ENCODE data around the gene EGR2.

The EGR2 gene

GRCh38 chr10:62769574-62770242 is 46.5 kb downstream of the EGR2 start:
- H3K4me2 ChIP-seq (ENCODE audit: low read depth, low read length, poor library complexity, severe bottlenecking), result no peak overlapping the region
- H3K27ac ChIP-seq (ENCODE audit: low read depth, low read length), result no peak overlapping the region
- no peaks in the 10 kb centered on the region for H3K27me3 ChIP-seq (ENCODE audit: low read length)
- no peaks in the 10 kb centered on the region for H3F3A ChIP-seq (ENCODE audit: insufficient read depth)
- no peak overlapping the region for H3K9ac ChIP-seq (ENCODE audit: low read length)
- H3K9me3 ChIP-seq (ENCODE audit: insufficient read depth, low read length), result no peaks in the 10 kb centered on the region
- H4K20me1 ChIP-seq (ENCODE audit: low read depth, low read length), result no peaks in the 10 kb centered on the region
- H3K79me2 ChIP-seq (ENCODE audit: insufficient read depth, low read length), result no peaks in the 10 kb centered on the region
- no peak overlapping the region for H2AFZ ChIP-seq (ENCODE audit: low read depth, low read length, severe bottlenecking)
- H3K36me3 ChIP-seq (ENCODE audit: low read length), result no peaks in the 10 kb centered on the region
- no peak for TF ChIP-seq EZH2phosphoT487 (conservative IDR thresholded peaks at IDR 0.05; ENCODE audit: low read length)
- TF ChIP-seq, protein P1, sequence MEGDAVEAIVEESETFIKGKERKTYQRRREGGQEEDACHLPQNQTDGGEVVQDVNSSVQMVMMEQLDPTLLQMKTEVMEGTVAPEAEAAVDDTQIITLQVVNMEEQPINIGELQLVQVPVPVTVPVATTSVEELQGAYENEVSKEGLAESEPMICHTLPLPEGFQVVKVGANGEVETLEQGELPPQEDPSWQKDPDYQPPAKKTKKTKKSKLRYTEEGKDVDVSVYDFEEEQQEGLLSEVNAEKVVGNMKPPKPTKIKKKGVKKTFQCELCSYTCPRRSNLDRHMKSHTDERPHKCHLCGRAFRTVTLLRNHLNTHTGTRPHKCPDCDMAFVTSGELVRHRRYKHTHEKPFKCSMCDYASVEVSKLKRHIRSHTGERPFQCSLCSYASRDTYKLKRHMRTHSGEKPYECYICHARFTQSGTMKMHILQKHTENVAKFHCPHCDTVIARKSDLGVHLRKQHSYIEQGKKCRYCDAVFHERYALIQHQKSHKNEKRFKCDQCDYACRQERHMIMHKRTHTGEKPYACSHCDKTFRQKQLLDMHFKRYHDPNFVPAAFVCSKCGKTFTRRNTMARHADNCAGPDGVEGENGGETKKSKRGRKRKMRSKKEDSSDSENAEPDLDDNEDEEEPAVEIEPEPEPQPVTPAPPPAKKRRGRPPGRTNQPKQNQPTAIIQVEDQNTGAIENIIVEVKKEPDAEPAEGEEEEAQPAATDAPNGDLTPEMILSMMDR (IDR thresholded peaks at IDR 0.05; ENCODE audit: insufficient read depth, low read length, poor library complexity, severe bottlenecking), result no peak
- no peaks in the 10 kb centered on the region for H3K9me2 ChIP-seq (replicated peaks; ENCODE audit: insufficient read depth, low read length)
- H3K4me3 ChIP-seq (ENCODE audit: insufficient read depth, low read length, poor library complexity, severe bottlenecking), result no peak overlapping the region

DNA sequence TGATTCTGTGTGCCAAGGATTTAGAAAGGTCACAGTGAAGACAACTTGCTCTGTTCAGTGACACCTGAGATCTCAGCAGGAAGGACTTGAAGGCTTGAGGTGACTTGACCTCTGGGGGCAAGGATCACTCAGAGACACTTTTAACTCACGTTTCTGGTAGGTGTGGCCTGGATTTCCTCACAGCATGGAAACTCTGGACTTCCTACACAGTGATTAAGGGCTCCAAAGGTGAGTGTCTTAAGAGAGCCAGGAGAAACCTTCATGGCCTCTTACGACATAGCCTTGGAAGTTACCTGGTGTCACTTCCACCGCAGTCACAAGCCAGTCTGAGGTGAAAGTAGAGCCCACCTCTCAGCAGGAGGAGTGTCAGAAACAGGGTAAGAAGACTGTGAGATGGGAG is 49.8 kb downstream of the EGR2 start:
- H3K4me3 ChIP-seq (ENCODE audit: insufficient read depth, low read length, poor library complexity, severe bottlenecking), result no peak overlapping the region
- no peaks in the 10 kb centered on the region for H3K36me3 ChIP-seq (ENCODE audit: low read length)
- H3K27me3 ChIP-seq (ENCODE audit: low read length), result no peaks in the 10 kb centered on the region
- H3K4me2 ChIP-seq (ENCODE audit: low read depth, low read length, poor library complexity, severe bottlenecking), result no peak overlapping the region
- no peaks in the 10 kb centered on the region for H3K9me3 ChIP-seq (ENCODE audit: insufficient read depth, low read length)
- H2AFZ ChIP-seq (ENCODE audit: low read depth, low read length, severe bottlenecking), result no peak overlapping the region
- H3K27ac ChIP-seq (ENCODE audit: low read depth, low read length), result no peak overlapping the region
- no peak overlapping the region for H3K9ac ChIP-seq (ENCODE audit: low read length)
- TF ChIP-seq EZH2phosphoT487 (conservative IDR thresholded peaks at IDR 0.05; ENCODE audit: low read length), result no peak
- TF ChIP-seq, protein P1 (IDR thresholded peaks at IDR 0.05; ENCODE audit: insufficient read depth, low read length, poor library complexity, severe bottlenecking), result no peak
- no peaks in the 10 kb centered on the region for H3F3A ChIP-seq (ENCODE audit: insufficient read depth)
- H3K79me2 ChIP-seq (ENCODE audit: insufficient read depth, low read length), result no peaks in the 10 kb centered on the region
- no peaks in the 10 kb centered on the region for H4K20me1 ChIP-seq (ENCODE audit: low read depth, low read length)
- no peaks in the 10 kb centered on the region for H3K9me2 ChIP-seq (replicated peaks; ENCODE audit: insufficient read depth, low read length)

DNA sequence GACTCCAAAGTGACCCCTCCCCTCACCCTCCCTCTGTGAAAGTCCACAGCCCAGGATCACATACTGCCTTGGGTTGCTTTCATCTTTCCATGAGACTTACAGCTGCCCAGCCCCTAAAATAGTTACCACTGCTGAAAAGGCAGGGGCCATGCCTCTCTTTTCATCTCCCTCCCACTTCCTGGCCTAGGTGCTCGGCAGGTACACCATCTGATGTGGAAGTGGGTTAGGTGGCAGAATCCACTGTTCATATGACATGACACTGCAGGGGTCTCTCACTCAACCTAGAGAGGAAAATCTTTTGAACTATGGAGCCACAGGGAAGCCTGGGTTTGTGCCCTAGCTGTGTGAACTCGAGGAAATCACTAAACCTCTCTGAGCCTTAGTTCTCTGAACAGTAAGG is 50.4 kb downstream of the EGR2 start:
- H3K36me3 ChIP-seq (ENCODE audit: low read length), result no peaks in the 10 kb centered on the region
- H3K4me2 ChIP-seq (ENCODE audit: low read depth, low read length, poor library complexity, severe bottlenecking), result no peak overlapping the region
- no peak overlapping the region for H2AFZ ChIP-seq (ENCODE audit: low read depth, low read length, severe bottlenecking)
- H3K27me3 ChIP-seq (ENCODE audit: low read length), result no peaks in the 10 kb centered on the region
- H3K9me3 ChIP-seq (ENCODE audit: insufficient read depth, low read length), result no peaks in the 10 kb centered on the region
- H3K4me3 ChIP-seq (ENCODE audit: insufficient read depth, low read length, poor library complexity, severe bottlenecking), result no peak overlapping the region
- TF ChIP-seq, protein P1 (IDR thresholded peaks at IDR 0.05; ENCODE audit: insufficient read depth, low read length, poor library complexity, severe bottlenecking), result no peak
- no peak for TF ChIP-seq EZH2phosphoT487 (conservative IDR thresholded peaks at IDR 0.05; ENCODE audit: low read length)
- H3K9me2 ChIP-seq (replicated peaks; ENCODE audit: insufficient read depth, low read length), result no peaks in the 10 kb centered on the region
- H4K20me1 ChIP-seq (ENCODE audit: low read depth, low read length), result no peaks in the 10 kb centered on the region
- H3F3A ChIP-seq (ENCODE audit: insufficient read depth), result no peaks in the 10 kb centered on the region
- no peak overlapping the region for H3K9ac ChIP-seq (ENCODE audit: low read length)
- H3K79me2 ChIP-seq (ENCODE audit: insufficient read depth, low read length), result no peaks in the 10 kb centered on the region
- H3K27ac ChIP-seq (ENCODE audit: low read depth, low read length), result no peak overlapping the region
